NCI-H226 (cell line): Measurements from ENCODE around the gene PCNX2.
A peak's percentile ranks its signal among the peaks of the same experiment; 100 is the strongest.
"Not testable (repeated sequence)": the region's sequence is repeated elsewhere in the genome, so short reads cannot be mapped to it uniquely, and the experiment has no call there.

Source experiments
- DNase-seq: peaks from one replicate; pipeline ENCODE4 v3.0.0-alpha.2; 2015

PCNX2 gene

GRCh38 chr1:233005156-233005555 is 290.4 kb downstream of the PCNX2 start:
- no peak for DNase-seq

DNA sequence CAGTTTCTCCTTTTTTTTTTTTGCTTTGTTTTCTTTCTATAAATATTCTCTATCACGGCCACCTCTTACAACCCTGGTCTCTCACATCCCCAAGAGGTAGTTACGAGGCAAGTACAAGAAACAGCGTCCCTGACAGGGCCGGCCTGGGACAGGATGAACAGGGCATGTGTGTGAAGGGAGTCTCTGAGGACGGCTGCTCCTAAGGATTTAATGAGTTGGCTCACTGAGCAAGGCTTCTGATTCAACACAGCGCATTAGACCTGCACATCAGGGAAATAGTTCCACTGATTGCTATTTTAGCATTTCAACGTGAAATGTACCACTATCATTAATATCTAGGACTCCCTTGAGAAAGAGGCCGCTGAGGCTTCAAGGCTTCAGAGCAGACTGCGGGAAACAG is 291.1 kb downstream of the PCNX2 start:
- DNase-seq, result no peak

GRCh38 chr1:233003638-233004037 is 291.9 kb downstream of the PCNX2 start:
- not testable (repeated sequence) for DNase-seq

DNA sequence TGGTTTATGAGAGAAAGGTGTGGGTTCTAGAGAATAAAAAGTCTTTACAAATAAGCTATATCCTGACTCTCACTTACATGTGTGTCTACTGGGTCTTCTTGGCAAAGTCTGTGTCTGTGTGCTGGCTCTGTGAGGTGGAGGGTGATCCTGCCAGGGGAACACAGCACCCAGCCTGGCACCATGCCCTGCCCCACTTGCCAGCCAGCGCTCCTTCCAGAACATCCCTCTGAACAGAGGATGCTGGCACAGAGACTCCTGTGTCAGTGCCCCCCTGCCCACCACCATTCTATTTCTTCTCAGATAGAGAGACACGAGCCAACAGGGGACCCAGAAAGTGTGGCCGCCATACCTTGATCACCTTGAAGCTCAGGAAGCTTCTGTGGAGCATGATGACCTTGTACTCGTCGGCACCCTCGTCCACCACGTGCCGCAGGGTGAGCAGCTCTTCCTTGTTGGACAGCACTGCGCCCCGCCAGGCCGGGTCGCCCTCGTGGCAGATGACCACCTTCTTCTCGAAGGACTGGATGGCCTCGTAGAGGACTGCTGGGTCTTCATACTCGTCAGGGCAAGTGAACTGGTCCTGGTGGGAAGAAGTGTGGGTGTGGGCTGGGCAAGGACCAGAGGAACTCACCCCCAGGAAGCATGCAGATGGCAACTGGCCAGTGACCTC is 295.4 kb downstream of the PCNX2 start:
- DNase-seq, result no peak

- DNase-seq, result no peak
Measured at GRCh38 chr1:232998646-232999045, 296.9 kb downstream of the PCNX2 start.

- no peak for DNase-seq
Measured at GRCh38 chr1:232998138-232998537, 297.4 kb downstream of the PCNX2 start.

DNA sequence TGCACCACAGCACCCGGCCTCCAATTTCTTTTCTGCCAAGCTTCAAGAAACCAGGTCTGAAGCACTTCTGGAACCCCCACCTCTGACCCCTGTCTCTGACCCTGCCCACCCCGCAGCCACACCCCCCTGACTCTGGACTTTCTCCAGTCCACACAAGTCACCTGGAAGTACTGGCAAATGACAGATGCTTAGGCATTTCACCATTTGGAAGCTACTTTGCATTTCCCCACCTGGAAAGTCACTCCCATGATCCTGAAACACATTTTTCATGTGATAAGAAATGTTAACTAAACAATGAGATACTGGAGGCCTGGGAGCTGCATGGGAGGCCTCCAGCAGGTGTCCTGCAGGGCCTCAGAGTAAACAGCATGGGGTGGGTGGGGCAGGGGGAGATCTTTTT is 299.4 kb downstream of the PCNX2 start:
- DNase-seq, result no peak

GRCh38 chr1:232995189-232995588 is 300.3 kb downstream of the PCNX2 start:
- DNase-seq, result no peak

GRCh38 chr1:232993555-232993954 is 302.0 kb downstream of the PCNX2 start:
- DNase-seq, result no peak

DNA sequence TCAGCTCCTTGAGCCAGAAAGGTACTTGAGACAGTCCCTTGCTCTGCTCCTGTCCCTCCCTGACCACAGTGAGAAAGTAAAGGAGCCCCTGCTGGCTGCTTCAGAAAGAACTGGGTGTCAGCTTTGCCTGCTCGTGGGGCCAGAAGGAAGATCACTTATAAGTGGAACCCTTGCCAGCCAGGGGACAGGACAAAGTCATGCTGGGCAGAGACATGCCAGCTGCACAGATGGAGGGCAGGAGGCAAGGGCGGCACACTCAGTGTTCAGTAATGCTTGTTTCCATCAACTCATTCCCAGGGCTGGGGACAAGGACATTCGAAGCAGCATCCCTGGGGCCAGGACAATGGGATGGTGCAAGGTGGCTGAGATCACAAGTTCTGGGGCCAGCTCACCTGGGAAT is 303.3 kb downstream of the PCNX2 start:
- DNase-seq, result no peak

GRCh38 chr1:232991238-232991637 is 304.3 kb downstream of the PCNX2 start:
- no peak for DNase-seq

DNA sequence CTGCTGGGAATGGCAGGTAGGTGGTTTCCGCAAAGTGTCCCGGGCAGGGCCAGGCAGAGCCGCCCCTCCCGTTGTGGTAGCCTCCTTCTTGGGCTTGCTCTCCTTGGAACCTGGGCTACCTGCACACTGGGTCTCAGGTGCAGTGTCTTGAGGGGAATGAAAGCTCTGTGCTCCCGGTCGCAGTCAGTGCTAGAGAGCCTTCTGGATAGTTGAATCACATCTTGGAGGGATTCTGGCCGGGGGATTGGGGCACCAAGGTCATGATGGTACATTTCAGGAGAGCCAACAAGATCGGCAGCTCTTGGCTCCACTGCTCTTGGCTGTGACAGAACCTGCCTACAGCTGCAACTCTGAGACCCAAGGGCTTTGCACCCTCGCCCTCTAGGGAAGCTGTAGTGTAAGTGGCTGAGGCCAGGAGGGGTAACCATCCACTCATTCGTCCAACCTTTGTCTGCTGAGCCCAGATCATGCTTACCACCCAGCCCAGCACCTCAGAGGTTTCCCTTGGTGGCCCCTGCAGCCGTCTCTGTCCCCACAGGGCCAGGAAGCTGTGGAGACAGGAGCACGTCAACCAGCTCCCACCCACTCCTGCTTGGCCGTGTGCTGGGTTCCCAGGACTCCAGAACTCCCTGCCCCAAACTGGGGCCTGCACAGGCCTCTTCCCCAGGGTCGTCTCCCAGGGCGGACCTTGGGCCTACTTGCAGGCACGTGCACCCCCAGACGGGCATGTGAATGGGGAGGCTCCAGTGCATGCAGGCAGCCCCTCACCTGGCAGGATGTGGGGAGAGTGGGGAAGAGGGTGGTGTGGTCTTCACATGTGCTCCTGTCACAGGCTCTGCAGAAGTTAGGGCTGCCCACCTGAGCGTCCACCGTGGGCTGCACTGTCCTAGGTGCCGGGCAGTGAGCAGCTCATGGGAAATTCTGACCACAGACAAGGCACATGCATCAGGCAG is 305.1 kb downstream of the PCNX2 start:
- DNase-seq, result no peak

DNA sequence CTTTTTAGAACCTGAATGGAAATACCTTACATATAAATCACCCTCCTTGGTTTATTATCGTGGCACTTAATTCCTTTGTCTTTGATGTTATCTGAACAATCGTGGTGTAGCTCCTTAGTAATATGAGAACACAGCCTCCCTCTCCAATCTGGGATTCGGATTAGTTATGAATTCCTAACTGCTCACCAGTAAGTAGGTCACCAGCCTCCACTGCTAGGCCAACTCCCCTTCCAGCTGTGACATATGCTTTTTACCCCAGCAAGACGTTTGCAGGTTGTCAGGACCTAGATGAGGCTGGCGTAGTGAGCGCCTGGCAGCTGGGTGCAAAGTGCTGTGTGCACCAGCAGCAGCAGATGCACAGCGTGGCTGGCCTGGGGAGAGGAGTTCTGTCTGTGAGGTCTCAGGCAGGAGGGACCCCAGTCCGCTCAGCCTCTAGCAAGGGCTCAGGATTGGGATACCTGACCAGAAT is 306.9 kb downstream of the PCNX2 start:
- DNase-seq, result peak; percentile 39

DNA sequence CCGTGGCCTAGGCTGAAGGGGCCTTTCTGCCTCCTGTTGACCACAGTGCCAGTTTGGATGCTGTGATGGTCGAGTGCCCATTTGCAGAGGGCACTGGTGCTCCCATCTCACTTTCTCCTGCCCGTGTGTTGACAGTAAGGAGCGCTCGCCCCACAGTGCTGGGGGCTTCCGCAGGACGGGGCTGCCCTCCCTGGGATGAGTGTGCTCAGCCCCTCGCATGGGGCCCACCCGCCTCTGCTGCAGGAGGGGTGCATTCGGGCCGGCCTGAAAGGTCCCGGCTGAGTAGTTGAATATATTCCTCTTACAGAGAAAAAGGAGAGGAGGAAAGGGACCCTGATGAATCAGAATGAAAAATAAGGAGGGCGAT is 307.8 kb downstream of the PCNX2 start:
- no peak for DNase-seq

DNA sequence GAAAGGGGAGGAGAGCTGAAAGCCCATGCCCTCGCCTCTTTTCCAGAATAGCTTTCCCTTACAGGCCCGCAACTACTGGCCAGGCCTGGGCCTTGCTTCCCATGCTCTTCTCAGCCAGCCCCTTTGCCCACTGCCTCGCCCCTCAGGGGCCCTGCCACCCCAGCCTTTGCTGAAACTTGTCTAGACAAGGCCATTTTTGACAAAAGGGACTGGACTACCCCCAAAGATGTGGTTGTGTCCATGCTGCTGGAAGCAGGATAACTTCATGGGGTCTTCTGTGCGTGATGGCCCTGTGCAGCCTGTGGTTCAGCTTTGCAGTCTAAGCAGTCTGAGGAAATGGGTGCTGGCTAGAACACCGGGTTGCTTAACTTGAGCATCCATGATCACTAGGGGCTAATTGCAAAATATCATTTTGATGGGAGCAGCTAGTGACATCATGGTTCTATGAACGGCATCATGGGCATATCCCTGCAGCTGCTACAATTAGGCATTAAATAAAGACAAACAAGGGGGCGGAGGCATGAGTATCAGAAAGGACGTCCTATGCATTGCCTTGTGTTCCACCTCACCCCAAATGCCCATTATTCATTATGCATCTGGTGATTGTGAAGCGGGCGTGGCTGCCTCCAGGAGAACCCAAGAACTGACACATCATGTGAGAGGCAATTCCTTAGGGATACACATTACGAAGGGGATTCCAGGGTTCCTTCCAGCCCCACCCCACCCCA is 308.3 kb downstream of the PCNX2 start:
- no peak for DNase-seq

DNA sequence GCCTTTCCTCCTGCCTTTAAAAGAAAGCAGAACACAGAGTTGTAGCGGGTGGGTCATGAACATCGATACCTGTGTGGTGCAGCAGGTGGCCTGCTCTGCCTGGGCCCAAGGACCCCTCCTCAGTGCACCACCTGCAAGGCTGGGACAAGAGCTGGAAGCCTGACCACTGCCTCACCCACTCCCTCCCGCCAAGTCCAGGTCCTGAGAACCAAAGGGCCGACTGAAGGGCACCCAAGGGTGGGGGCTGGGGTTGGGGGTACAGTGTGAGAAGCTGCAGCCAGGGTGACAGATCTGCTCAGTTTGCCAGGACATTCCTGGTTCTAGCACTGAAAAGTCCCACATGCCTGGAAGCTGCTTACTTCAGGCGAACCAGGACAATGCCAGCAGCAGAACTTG is 309.0 kb downstream of the PCNX2 start:
- DNase-seq, result no peak

DNA sequence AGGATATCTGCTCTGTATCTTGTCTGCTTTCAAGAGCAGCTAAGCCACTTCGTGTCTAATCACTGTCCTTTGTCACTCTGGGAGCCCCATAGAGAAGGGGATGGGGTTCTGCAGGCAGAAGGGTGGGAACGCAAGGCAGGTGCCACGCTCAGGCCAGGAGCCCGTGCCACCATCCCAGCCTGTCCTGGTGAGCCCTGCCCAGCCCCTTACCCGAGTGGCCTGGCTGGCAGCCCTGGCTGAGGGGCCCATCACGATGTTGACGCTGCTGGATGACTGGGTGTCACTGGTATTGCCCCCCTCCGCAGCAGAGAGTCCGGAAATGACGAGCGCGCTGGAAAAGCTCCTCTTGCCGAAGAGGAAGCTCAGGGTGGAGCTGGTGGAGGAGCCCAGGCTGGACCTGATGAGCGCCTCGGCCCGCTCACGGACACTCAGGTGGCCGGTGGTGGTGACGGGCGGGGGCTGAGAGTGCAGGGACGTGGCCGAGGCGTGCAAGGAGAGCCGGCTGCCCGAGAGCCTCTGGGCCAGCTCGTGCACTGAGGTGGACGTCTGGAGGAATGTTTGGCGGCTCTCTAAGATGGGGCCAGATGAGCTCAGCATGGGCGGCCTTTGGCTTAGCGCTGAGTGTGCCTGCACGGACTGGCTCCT is 309.5 kb downstream of the PCNX2 start:
- DNase-seq, result no peak

- DNase-seq, result no peak
Measured at GRCh38 chr1:232984577-232985425, 310.7 kb downstream of the PCNX2 start.

- DNase-seq, result no peak
Measured at GRCh38 chr1:232983817-232984567, 311.5 kb downstream of the PCNX2 start.

DNA sequence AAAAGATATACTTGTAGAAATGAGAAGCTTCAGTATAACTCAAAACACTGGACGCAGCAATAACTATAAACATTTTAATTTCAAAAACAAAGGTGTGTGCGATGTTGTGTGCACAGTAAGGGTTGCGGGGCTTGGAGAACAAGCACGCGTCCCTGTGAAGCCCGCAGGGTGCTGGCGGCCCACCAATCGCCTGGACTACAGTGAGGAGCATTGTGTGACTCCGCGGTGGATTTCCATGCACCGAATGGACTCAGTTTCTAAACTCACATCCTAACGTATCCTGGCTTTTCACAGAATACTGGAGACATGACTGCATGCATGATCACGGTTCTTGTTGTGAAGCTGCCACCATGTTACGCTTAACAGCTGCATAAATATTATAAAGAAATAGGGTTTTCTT is 312.1 kb downstream of the PCNX2 start:
- DNase-seq, result no peak

- peak; percentile 73 for DNase-seq
Measured at GRCh38 chr1:232982238-232982944, 313.1 kb downstream of the PCNX2 start.
